ENCODE results near the gene RBM44.

- no peak for TF ChIP-seq CTCF (IDR thresholded peaks at IDR 0.05)
- peak; percentile 30 to 45 (median 35) for TF ChIP-seq POLR2AphosphoS5 (IDR thresholded peaks at IDR 0.05)
- TF ChIP-seq POLR2A (IDR thresholded peaks at IDR 0.05), result no peak
- TF ChIP-seq EP300 (IDR thresholded peaks at IDR 0.05), result no peak
Measured at GRCh38 chr2:237874585-237875161, 76.1 kb downstream of the RBM44 start.
